ENCODE measurements around the gene RCC1. TPM values are rescaled to one million over a fixed set of nuclear protein-coding genes. Genes with fewer than 3 reads are reported as not detected.
"Not testable (repeated sequence)": the region's sequence is repeated elsewhere in the genome, so short reads cannot be mapped to it uniquely, and the experiment has no call there.

Gene RCC1
- total and polyA plus RNA-seq, 3 donors from 2014 or later, result 25.9 to 96.9 (median 43.2) TPM

DNA sequence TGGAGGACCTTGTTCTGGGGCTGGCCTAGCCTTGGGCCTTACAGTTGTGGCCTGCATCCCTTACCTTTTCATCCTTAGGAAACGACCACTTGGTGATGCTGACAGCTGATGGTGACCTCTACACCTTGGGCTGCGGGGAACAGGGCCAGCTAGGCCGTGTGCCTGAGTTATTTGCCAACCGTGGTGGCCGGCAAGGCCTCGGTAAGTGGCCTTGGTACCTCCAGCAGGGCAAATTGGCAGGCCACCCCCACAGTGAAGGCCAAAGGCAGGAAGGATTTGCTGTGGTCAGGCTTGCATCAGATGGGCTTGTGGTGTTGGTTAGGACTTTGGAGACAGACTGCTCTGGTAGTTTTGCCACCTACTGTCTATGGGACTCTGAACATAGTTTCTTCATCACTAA lies 29.3 kb downstream of the RCC1 start:
- DNase-seq, result no peak
- no peak overlapping the region for H3K4me3 ChIP-seq
- H3K9me3 ChIP-seq, result no peaks in the 10 kb centered on the region
- WGBS, 2 donors, result 92 to 93% methylated on average over 3 to 6 of the region's 6 CpGs
- H3K36me3 ChIP-seq (ENCODE audit: low read depth, missing control alignments), result no peaks in the 10 kb centered on the region
- no peak for TF ChIP-seq POLR2A (IDR thresholded peaks at IDR 0.05)
- TF ChIP-seq, protein P1, sequence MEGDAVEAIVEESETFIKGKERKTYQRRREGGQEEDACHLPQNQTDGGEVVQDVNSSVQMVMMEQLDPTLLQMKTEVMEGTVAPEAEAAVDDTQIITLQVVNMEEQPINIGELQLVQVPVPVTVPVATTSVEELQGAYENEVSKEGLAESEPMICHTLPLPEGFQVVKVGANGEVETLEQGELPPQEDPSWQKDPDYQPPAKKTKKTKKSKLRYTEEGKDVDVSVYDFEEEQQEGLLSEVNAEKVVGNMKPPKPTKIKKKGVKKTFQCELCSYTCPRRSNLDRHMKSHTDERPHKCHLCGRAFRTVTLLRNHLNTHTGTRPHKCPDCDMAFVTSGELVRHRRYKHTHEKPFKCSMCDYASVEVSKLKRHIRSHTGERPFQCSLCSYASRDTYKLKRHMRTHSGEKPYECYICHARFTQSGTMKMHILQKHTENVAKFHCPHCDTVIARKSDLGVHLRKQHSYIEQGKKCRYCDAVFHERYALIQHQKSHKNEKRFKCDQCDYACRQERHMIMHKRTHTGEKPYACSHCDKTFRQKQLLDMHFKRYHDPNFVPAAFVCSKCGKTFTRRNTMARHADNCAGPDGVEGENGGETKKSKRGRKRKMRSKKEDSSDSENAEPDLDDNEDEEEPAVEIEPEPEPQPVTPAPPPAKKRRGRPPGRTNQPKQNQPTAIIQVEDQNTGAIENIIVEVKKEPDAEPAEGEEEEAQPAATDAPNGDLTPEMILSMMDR (IDR thresholded peaks at IDR 0.05), result no peak
- intact Hi-C loops (cut with DNase I; ENCODE audit: low total_unique reads), result no loop called here
- H3K27ac ChIP-seq, result no peak overlapping the region
- H3K27me3 ChIP-seq, result no peaks in the 10 kb centered on the region
- H3K4me1 ChIP-seq, result no peaks in the 10 kb centered on the region

DNA sequence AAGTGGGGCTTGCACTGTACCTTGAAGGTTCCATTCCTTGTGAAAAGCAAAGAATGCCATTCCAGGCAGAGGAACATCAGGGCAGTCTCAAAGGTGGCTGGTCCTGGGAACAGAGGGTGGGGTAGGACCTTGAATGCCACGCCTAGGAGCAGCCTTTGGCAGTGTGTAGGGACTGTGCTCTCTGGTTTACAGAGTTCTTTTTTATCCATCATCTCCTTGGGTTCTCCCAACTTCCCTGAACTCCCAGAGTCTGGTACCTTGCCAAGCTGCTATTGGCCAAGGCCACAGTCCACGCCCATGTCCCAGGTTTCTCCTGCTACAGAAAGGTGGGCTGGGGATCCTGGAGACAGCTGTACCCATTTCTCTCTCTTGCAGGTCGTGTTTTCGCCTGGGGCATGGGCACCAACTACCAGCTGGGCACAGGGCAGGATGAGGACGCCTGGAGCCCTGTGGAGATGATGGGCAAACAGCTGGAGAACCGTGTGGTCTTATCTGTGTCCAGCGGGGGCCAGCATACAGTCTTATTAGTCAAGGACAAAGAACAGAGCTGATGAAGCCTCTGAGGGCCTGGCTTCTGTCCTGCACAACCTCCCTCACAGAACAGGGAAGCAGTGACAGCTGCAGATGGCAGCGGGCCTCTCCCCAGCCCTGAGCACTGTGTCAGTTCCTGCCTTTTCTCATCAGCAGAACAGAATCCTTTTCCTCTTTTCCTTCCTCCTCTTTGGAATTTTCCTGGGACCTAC lies 31.8 kb downstream of the RCC1 start:
- H3K27me3 ChIP-seq, result no peaks in the 10 kb centered on the region
- no peaks in the 10 kb centered on the region for H3K9me3 ChIP-seq
- H3K36me3 ChIP-seq (ENCODE audit: low read depth, missing control alignments), result no peaks in the 10 kb centered on the region
- H3K4me3 ChIP-seq, result no peak overlapping the region
- no peak for DNase-seq
- TF ChIP-seq, protein P1 (IDR thresholded peaks at IDR 0.05), result no peak
- no peak for TF ChIP-seq POLR2A (IDR thresholded peaks at IDR 0.05)
- WGBS, 2 donors, result 52 to 57% methylated on average over 3 to 8 of the region's 8 CpGs
- no peak overlapping the region for H3K27ac ChIP-seq
- H3K4me1 ChIP-seq, result no peaks in the 10 kb centered on the region
- intact Hi-C loops (cut with DNase I; ENCODE audit: low total_unique reads), result no loop called here

DNA sequence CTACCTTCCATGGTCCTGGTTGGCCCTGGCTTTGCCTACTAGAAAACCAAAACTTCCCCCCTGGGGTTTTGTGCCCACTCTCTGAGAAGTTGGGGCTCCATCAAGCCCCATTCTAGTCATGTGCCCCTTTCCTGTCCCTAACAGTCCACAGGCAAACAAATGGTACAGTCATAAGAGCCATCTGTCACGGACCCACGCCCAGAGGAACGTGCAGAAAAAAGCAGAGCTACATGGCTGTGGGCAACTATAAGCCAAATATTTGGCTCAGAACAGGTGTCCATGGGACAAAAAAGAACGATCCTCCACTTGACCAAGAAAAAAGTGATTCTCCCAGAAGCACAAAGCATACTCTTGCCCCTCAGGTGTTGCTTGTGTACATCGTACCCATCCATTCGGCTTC lies 32.4 kb downstream of the RCC1 start:
- 77 to 85% methylated on average over 6 of the region's 6 CpGs for WGBS, 2 donors
- DNase-seq, result no peak
- intact Hi-C loops (cut with DNase I; ENCODE audit: low total_unique reads), result no loop called here
- H3K4me1 ChIP-seq, result no peaks in the 10 kb centered on the region
- no peak overlapping the region for H3K4me3 ChIP-seq
- no peak overlapping the region for H3K27ac ChIP-seq
- H3K27me3 ChIP-seq, result no peaks in the 10 kb centered on the region
- H3K9me3 ChIP-seq, result no peaks in the 10 kb centered on the region
- H3K36me3 ChIP-seq (ENCODE audit: low read depth, missing control alignments), result no peaks in the 10 kb centered on the region
- TF ChIP-seq, protein P1 (IDR thresholded peaks at IDR 0.05), result no peak
- TF ChIP-seq POLR2A (IDR thresholded peaks at IDR 0.05), result no peak

DNA sequence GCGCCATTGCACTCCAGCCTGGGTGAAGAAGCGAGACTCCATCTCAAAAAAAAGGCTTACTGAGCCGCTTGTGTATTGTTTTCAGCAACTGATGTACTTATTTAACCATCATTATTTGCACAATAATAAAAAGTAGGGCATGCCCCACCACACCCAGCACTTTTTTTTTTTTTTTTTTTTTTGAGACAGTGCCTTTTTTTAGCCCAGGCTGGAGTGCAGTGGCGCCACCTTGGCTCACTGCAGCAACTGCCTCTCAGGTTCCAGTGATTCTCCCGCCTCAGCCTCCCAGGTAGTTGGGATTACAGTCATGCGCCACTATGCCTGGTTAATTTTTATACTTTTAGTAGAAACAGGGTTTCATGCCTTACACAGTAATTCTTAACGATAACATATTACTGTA lies 34.8 kb downstream of the RCC1 start:
- no peaks in the 10 kb centered on the region for H3K4me1 ChIP-seq
- no peaks in the 10 kb centered on the region for H3K27me3 ChIP-seq
- 95 to 97% methylated on average over 7 of the region's 7 CpGs for WGBS, 2 donors
- DNase-seq, result no peak
- no peaks in the 10 kb centered on the region for H3K36me3 ChIP-seq (ENCODE audit: low read depth, missing control alignments)
- H3K4me3 ChIP-seq, result no peak overlapping the region
- intact Hi-C loops (cut with DNase I; ENCODE audit: low total_unique reads), result no loop called here
- H3K27ac ChIP-seq, result no peak overlapping the region
- TF ChIP-seq, protein P1 (IDR thresholded peaks at IDR 0.05), result no peak
- no peak for TF ChIP-seq POLR2A (IDR thresholded peaks at IDR 0.05)
- H3K9me3 ChIP-seq, result no peaks in the 10 kb centered on the region

DNA sequence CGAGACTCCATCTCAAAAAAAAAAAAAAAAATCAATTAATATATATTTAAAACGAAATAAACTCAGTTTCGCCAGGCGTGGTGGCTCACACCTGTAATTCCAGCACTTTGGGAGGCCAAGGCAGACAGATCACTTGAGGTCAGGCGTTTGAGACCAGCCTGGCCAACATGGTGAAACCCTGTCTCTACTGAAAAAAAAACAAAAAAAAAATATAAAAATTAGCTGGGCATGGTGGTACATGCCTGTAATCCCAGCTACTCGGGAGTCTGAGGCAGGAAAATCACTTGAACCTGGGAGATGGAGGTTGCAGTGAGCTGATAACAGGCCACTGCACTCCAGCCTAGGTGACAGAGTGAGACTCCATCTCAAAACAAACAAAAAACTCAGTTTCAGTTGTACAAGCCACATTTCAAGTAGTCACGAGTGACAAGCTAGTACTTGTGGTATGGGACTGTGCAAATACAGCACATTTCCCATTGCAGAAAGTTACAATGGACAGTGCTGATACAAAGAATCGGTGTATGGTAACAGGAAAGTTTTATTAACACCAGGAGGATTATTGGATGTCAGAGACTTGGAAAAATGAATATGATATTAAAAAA lies 35.7 kb downstream of the RCC1 start:
- H3K9me3 ChIP-seq; H3K27me3 ChIP-seq; H3K36me3 ChIP-seq (ENCODE audit: low read depth, missing control alignments); H3K27ac ChIP-seq; H3K4me3 ChIP-seq; H3K4me1 ChIP-seq; DNase-seq; intact Hi-C loops (cut with DNase I; ENCODE audit: low total_unique reads): not testable (repeated sequence)
- WGBS, 2 donors, result 89 to 92% methylated on average over 8 of the region's 8 CpGs
